ENCODE data around the gene TTLL8. TPM values are rescaled to one million over a fixed set of nuclear protein-coding genes. Genes with fewer than 3 reads are reported as not detected.
"Not testable (repeated sequence)": the region's sequence is repeated elsewhere in the genome, so short reads cannot be mapped to it uniquely, and the experiment has no call there.

TTLL8 gene
- total RNA-seq, 1 experiment from 2014 or later, result not detected

DNA sequence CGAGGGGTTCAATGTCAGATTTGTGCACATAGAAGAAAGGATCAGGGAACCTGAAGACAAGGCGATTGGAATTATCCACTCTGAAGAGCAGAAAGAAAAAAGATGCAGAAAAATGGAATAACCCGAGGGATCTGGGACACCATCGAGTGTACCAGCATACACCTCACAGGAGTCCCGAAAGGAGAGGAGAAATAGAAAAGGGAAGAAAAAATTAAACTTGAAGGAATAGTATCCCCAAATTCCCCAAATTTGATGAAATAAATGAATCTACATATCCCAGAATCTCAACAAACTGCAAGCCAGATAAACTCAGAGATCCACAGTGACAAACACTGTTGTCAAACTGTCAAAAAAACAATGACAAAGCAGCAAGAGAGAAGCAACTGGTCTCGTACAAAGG is 66.9 kb downstream of the TTLL8 start:
- H3K27me3 Mint-ChIP-seq (ENCODE audit: low read depth), result peaks cover 56% of the 10 kb centered on the region
- WGBS (ENCODE audit: extremely low coverage, insufficient read length, low lambda C conversion rate), result no CpG with 5 or more reads among the region's 6 CpGs

GRCh38 chr22:49989826-49990225 is 68.3 kb downstream of the TTLL8 start:
- not testable (repeated sequence) for H3K14ac ChIP-seq (ENCODE audit: insufficient read depth, low read length); H3K4me1 Mint-ChIP-seq; H3K23me2 ChIP-seq (ENCODE audit: insufficient read length, low read depth, low read length, poor library complexity, severe bottlenecking); H2BK15ac ChIP-seq (ENCODE audit: low read depth, low read length); H3K18ac ChIP-seq (ENCODE audit: insufficient read length, low read depth, low read length); H2BK12ac ChIP-seq (ENCODE audit: insufficient read length, low read depth, low read length); H3K4me1 ChIP-seq (ENCODE audit: insufficient read depth, low read length); H2AFZ ChIP-seq (ENCODE audit: low read length); H2BK20ac ChIP-seq (ENCODE audit: low read depth, low read length, poor library complexity, severe bottlenecking); H4K5ac ChIP-seq (ENCODE audit: insufficient read length, low read depth, low read length); H4K8ac ChIP-seq (replicated peaks; ENCODE audit: insufficient read length, low read depth, low read length); H2BK5ac ChIP-seq (ENCODE audit: insufficient read length, low read length); H3K4me3 Mint-ChIP-seq; H3K4me2 ChIP-seq (ENCODE audit: insufficient read depth, insufficient read length, low read length); H3K4ac ChIP-seq (ENCODE audit: low read depth, low read length); H3K27ac Mint-ChIP-seq; DNase-seq; H3K79me1 ChIP-seq (ENCODE audit: insufficient read depth, low read depth, low read length, poor library complexity, severe bottlenecking); H3K27me3 ChIP-seq (ENCODE audit: insufficient read depth, low read length); H2AK5ac ChIP-seq (ENCODE audit: insufficient read length, low read length); H3K23ac ChIP-seq (ENCODE audit: insufficient read length, low read depth, low read length); H4K20me1 ChIP-seq (ENCODE audit: control insufficient read depth, insufficient read depth, insufficient read length); H3K79me2 ChIP-seq (ENCODE audit: insufficient read depth, low read length); H3K56ac ChIP-seq (ENCODE audit: insufficient read length, low read depth, low read length); H3K9ac ChIP-seq (ENCODE audit: extremely low read depth, insufficient read length, low read length); H3K36me3 Mint-ChIP-seq (ENCODE audit: insufficient read depth in 1 of 3, low read depth in 3 of 3); H3K9me3 ChIP-seq (ENCODE audit: control insufficient read depth, low read depth, low read length); H3K27ac ChIP-seq (ENCODE audit: insufficient read length, low read depth, low read length); H4K91ac ChIP-seq (ENCODE audit: insufficient read length, low read depth, low read length); H2BK120ac ChIP-seq (ENCODE audit: low read depth, low read length, poor library complexity, severe bottlenecking); H3T11ph ChIP-seq (ENCODE audit: low read length)
- Mint-ChIP-seq H3K27me3 (ENCODE audit: low read depth) (peaks cover 70% of the 10 kb centered on the region), H3K9me3 (peaks cover 34 to 39% of the 10 kb centered on the region in 2 experiments)
- WGBS (ENCODE audit: extremely low coverage, insufficient read length, low lambda C conversion rate), result no CpG with 5 or more reads among the region's 24 CpGs

More for the DNA sequence above, 66.9 kb downstream of the TTLL8 start:
- Histone ChIP-seq H2AFZ (ENCODE audit: low read length) (no peak overlapping the region), H2BK12ac (ENCODE audit: insufficient read length, low read depth, low read length) (no peak overlapping the region), H4K5ac (ENCODE audit: insufficient read length, low read depth, low read length) (no peak overlapping the region), H3K9ac (ENCODE audit: extremely low read depth, insufficient read length, low read length) (no peak overlapping the region), H3K27me3 (ENCODE audit: insufficient read depth, low read length) (no peaks in the 10 kb centered on the region), H2BK15ac (ENCODE audit: low read depth, low read length) (no peak overlapping the region), H3K79me2 (ENCODE audit: insufficient read depth, low read length) (no peaks in the 10 kb centered on the region), H3K14ac (ENCODE audit: insufficient read depth, low read length) (no peak overlapping the region), H3K9me3 (ENCODE audit: control insufficient read depth, low read depth, low read length) (no peaks in the 10 kb centered on the region), H2BK120ac (ENCODE audit: low read depth, low read length, poor library complexity, severe bottlenecking) (no peak overlapping the region), H3K79me1 (ENCODE audit: insufficient read depth, low read depth, low read length, poor library complexity, severe bottlenecking) (no peaks in the 10 kb centered on the region), H2BK20ac (ENCODE audit: low read depth, low read length, poor library complexity, severe bottlenecking) (no peak overlapping the region), H3T11ph (ENCODE audit: low read length) (no peak overlapping the region), H4K91ac (ENCODE audit: insufficient read length, low read depth, low read length) (no peak overlapping the region), H2BK5ac (ENCODE audit: insufficient read length, low read length) (no peak overlapping the region), H3K4me2 (ENCODE audit: insufficient read depth, insufficient read length, low read length) (no peak overlapping the region), H3K4me1 (ENCODE audit: insufficient read depth, low read length) (no peaks in the 10 kb centered on the region), H3K4ac (ENCODE audit: low read depth, low read length) (no peak overlapping the region), H4K8ac (replicated peaks; ENCODE audit: insufficient read length, low read depth, low read length) (no peak overlapping the region), H4K20me1 (ENCODE audit: control insufficient read depth, insufficient read depth, insufficient read length) (no peaks in the 10 kb centered on the region), H3K27ac (ENCODE audit: insufficient read length, low read depth, low read length) (no peak overlapping the region), H2AK5ac (ENCODE audit: insufficient read length, low read length) (no peak overlapping the region), H3K23me2 (ENCODE audit: insufficient read length, low read depth, low read length, poor library complexity, severe bottlenecking) (no peaks in the 10 kb centered on the region), H3K23ac (ENCODE audit: insufficient read length, low read depth, low read length) (no peak overlapping the region), H3K56ac (ENCODE audit: insufficient read length, low read depth, low read length) (no peak overlapping the region), H3K18ac (ENCODE audit: insufficient read length, low read depth, low read length) (no peak overlapping the region)
- Mint-ChIP-seq H3K9me3 (peaks cover 34 to 39% of the 10 kb centered on the region in 2 experiments), H3K36me3 (ENCODE audit: insufficient read depth in 1 of 3, low read depth in 3 of 3) (peaks cover 0 to 5% (median 1%) of the 10 kb centered on the region in 3 experiments; a peak in 3 of 7 replicates), H3K4me1 (peaks cover 3% of the 10 kb centered on the region in 2 experiments; a peak in 1 of 4 replicates), H3K4me3 (no peak overlapping the region), H3K27ac (no peak overlapping the region)
- no peak for TF ChIP-seq CTCF (conservative IDR thresholded peaks at IDR 0.05)
- DNase-seq, result no peak
